Mesothelial cell of epicardium (in vitro differentiated cells): ENCODE results near the gene ACE2. TPM values are rescaled to one million over a fixed set of nuclear protein-coding genes. Genes with fewer than 3 reads are reported as not detected.

Experiments used
- DNase-seq, 2 experiments: peaks; one replicate each; pipeline ENCODE4 v3.0.0; 2021; ENCODE audit warnings: low spot score in 2 of 2; ENCODE audit not compliant: unreplicated experiment in 2 of 2
- H3K27ac Mint-ChIP-seq: 2 replicates; pipeline ENCODE4 v1.8.0; 2021; ENCODE audit warnings: mixed read lengths
- H3K27me3 Mint-ChIP-seq: 2 replicates; pipeline ENCODE4 v1.8.0; 2021; ENCODE audit warnings: low read depth, mixed read lengths
- H3K36me3 Mint-ChIP-seq: 2 replicates; pipeline ENCODE4 v1.8.0; 2021; ENCODE audit warnings: mixed read lengths
- H3K4me1 Mint-ChIP-seq: 2 replicates; pipeline ENCODE4 v1.8.0; 2021; ENCODE audit warnings: mixed read lengths
- H3K4me3 Mint-ChIP-seq: 2 replicates; pipeline ENCODE4 v1.8.0; 2021; ENCODE audit warnings: mild to moderate bottlenecking, moderate library complexity, mixed read lengths
- H3K9me3 Mint-ChIP-seq: 2 replicates; pipeline ENCODE4 v1.8.0; 2021; ENCODE audit warnings: mixed read lengths
- total RNA-seq: library from RNA; stranded (reverse); gene quantifications from 3 replicates; pipeline ENCODE4 v1.2.1, GENCODE V29; 2021
- TF ChIP-seq, protein P1 (sequence below): fragments of 200-600 bp; sonication (generic); IDR thresholded peaks from one replicate; pipeline ENCODE4 v1.5.0; 2021; ENCODE audit warnings: antibody characterized with exemption; ENCODE audit not compliant: unreplicated experiment

The ACE2 gene
- total RNA-seq, 1 donor from 2014 or later, result 0.25 TPM

DNA sequence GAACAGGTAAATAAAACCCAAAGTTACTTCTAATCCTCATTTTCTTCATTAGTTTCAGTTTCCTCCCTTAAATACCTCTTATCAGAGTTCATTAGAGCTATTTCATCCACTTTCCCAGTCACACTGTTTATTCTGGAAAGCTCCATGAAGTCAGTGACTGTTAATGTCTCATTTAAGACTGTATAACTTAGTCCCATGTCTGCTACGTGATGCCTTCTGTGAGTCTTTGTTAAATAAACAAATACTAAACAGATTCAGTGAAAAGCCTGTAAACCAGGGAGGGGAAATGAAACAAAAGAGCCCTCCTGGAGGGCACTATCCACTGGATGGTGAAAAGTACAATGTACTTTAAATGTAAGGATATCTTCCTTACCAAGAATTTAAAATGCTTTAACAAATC, 24.7 kb downstream of the ACE2 start:
- Mint-ChIP-seq H3K27me3 (no peaks in the 10 kb centered on the region), H3K27ac (peak overlapping the region; percentile 10), H3K36me3 (no peaks in the 10 kb centered on the region), H3K4me1 (peaks cover 8% of the 10 kb centered on the region), H3K9me3 (no peaks in the 10 kb centered on the region), H3K4me3 (no peak overlapping the region)
- DNase-seq, result no peak
- TF ChIP-seq, protein P1, sequence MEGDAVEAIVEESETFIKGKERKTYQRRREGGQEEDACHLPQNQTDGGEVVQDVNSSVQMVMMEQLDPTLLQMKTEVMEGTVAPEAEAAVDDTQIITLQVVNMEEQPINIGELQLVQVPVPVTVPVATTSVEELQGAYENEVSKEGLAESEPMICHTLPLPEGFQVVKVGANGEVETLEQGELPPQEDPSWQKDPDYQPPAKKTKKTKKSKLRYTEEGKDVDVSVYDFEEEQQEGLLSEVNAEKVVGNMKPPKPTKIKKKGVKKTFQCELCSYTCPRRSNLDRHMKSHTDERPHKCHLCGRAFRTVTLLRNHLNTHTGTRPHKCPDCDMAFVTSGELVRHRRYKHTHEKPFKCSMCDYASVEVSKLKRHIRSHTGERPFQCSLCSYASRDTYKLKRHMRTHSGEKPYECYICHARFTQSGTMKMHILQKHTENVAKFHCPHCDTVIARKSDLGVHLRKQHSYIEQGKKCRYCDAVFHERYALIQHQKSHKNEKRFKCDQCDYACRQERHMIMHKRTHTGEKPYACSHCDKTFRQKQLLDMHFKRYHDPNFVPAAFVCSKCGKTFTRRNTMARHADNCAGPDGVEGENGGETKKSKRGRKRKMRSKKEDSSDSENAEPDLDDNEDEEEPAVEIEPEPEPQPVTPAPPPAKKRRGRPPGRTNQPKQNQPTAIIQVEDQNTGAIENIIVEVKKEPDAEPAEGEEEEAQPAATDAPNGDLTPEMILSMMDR, result no peak

DNA sequence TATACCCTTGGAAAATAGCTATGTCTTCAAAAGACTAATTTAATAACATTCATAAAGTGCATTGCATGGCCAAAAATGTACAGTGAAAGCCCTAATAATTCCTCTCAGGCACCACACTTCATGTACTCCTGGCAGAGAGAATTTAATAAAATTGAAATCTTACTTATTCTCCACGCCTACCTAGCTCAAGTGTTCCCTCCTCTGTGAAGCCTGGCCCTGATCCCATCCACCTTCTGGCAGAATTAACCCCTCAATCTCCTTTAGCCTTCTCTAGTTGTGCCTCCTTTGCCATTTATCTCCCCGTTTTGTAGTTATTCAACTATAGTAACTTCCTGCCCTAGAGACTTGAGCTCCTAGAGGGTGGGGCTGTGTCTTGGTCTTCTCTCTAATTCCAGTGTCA, 26.7 kb downstream of the ACE2 start:
- no peak for DNase-seq
- no peak overlapping the region for H3K27ac Mint-ChIP-seq
- no peak overlapping the region for H3K4me3 Mint-ChIP-seq
- H3K27me3 Mint-ChIP-seq, result no peaks in the 10 kb centered on the region
- TF ChIP-seq, protein P1, result no peak
- H3K9me3 Mint-ChIP-seq, result no peaks in the 10 kb centered on the region
- H3K36me3 Mint-ChIP-seq, result no peaks in the 10 kb centered on the region
- H3K4me1 Mint-ChIP-seq, result peaks cover 13% of the 10 kb centered on the region

DNA sequence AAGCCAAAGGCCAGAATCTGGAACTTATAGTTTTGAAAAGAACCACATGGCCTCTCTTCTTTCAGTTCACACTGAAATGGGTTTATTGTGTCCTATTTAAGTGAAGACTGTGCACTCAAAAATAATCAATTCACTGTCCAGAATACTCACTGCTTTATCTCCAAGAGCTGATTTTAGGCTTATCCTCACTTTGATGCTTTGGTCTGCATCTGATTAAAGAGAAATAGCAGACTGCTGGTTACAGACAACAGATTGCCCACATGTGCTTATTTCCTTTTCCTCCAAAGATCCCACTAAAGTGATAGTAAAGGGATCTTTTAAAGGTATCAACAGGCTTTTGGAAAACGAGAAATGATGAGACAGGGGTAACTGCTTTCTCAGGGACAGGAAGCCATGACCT, 30.6 kb downstream of the ACE2 start:
- H3K4me3 Mint-ChIP-seq, result no peak overlapping the region
- no peak for DNase-seq
- TF ChIP-seq, protein P1, result no peak
- no peaks in the 10 kb centered on the region for H3K36me3 Mint-ChIP-seq
- H3K9me3 Mint-ChIP-seq, result no peaks in the 10 kb centered on the region
- peak overlapping the region; percentile 52 for H3K27ac Mint-ChIP-seq
- H3K27me3 Mint-ChIP-seq, result no peaks in the 10 kb centered on the region
- H3K4me1 Mint-ChIP-seq, result peaks cover 12% of the 10 kb centered on the region

DNA sequence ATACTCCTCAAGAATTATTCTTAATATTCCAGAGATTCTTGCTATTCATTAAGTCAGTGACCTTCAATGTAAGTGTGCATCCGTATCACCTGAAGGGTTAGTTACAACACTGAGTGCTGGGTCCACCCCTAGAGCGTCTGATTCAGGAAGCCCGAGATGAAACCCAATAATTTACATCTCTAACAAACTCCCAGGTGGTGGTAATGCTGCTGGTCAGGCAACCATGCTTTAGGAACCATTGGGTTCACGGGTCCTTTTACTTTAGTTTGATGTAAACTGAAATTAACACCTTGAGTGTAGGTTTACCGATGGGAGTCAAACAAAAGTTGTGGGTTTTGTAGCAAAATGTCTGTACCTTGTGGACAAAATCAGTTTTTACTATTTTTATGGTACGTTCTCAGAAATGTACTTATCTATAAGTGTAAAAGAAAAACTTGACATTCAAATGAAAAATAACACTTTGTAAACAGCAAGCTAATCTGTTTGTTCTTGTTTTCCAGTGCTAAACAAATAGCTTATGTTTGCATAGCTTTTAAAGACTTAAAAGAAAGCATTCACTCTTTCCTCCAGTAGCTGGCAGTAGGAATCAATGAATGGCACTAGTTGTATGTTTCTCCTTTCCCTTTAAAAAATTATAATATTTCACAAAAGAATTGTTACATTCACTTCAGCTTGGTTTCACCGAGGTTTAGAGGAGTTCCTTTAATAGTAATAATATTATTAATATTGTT, 32.7 kb downstream of the ACE2 start:
- no peaks in the 10 kb centered on the region for H3K27me3 Mint-ChIP-seq
- H3K36me3 Mint-ChIP-seq, result no peaks in the 10 kb centered on the region
- peaks cover 12% of the 10 kb centered on the region for H3K4me1 Mint-ChIP-seq
- no peak overlapping the region for H3K27ac Mint-ChIP-seq
- DNase-seq, result no peak
- no peaks in the 10 kb centered on the region for H3K9me3 Mint-ChIP-seq
- TF ChIP-seq, protein P1, result no peak
- H3K4me3 Mint-ChIP-seq, result no peak overlapping the region

DNA sequence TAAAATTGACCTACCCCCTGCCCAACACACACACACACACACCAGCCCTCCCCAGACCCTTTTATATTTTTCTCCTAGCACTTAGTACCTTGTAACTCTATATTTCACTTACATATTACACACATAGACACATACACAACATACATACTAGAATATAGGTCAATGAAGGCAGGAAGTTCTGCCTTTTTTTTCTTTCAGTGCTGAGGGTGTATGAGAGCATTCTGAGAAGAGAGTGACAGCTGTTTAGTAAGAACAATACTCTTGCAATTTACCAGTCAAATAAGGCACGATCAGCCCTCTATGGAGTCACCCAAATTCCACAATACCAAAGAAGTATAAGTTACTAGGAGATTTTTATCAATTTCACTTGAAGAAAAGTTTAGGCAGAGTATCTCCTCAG, 33.5 kb downstream of the ACE2 start:
- Mint-ChIP-seq H3K9me3 (no peaks in the 10 kb centered on the region), H3K36me3 (no peaks in the 10 kb centered on the region), H3K4me3 (no peak overlapping the region), H3K27me3 (no peaks in the 10 kb centered on the region), H3K27ac (no peak overlapping the region), H3K4me1 (peaks cover 12% of the 10 kb centered on the region)
- TF ChIP-seq, protein P1, result no peak
- no peak for DNase-seq
